Fibroblast of skin of left biceps (primary cell): ENCODE results near the gene S100A5.

Experiments used
- DNase-seq, 2 experiments: peaks; one replicate each; pipeline ENCODE4 v3.0.0-alpha.2; 2013; ENCODE audit warnings: low read depth in 2 of 2

Gene S100A5

GRCh38 chr1:153547560-153548551, 7.1 kb upstream of the S100A5 start:
- DNase-seq = no peak

- DNase-seq = no peak
Observed at GRCh38 chr1:153546796-153547559, 6.2 kb upstream of the S100A5 start.

GRCh38 chr1:153546371-153546770, 5.6 kb upstream of the S100A5 start:
- DNase-seq = no peak

GRCh38 chr1:153545067-153546055, 4.6 kb upstream of the S100A5 start, which contains the start of gene S100A4:
TSS of gene S100A4 (minus strand) at chr1:153545806. CDS start at chr1:153544794, 1,012 bp downstream.
- peak; percentile 84 to 87 for DNase-seq

DNA sequence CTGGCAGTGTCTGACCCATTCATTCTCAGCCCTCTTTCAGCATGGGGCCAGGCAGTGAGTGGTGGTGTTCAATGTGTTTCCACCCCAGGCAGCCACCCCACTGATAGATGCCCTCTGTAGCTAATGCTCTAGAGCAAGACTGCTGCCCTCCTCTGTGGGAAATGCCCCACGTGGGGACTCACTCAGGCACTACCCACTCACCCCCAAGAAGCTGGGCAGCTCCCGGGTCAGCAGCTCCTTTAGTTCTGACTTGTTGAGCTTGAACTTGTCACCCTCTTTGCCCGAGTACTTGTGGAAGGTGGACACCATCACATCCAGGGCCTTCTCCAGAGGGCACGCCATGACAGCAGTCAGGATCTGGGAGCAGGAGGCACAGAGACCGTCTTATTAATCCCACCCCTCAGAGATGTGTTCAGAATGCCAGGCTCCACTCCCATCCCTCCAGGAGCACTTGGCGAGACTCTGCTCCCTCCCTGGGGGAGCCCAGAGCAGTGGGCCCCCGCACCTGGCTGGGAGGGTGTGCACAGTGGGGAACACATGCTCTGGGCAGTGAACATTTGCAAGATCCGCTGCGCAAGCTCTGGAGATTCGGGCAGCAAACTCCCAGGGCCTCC, 3.8 kb upstream of the S100A5 start:
- DNase-seq = no peak

GRCh38 chr1:153543736-153544135, 3.0 kb upstream of the S100A5 start:
- no peak for DNase-seq

GRCh38 chr1:153542956-153543711, 2.4 kb upstream of the S100A5 start:
- no peak for DNase-seq

DNA sequence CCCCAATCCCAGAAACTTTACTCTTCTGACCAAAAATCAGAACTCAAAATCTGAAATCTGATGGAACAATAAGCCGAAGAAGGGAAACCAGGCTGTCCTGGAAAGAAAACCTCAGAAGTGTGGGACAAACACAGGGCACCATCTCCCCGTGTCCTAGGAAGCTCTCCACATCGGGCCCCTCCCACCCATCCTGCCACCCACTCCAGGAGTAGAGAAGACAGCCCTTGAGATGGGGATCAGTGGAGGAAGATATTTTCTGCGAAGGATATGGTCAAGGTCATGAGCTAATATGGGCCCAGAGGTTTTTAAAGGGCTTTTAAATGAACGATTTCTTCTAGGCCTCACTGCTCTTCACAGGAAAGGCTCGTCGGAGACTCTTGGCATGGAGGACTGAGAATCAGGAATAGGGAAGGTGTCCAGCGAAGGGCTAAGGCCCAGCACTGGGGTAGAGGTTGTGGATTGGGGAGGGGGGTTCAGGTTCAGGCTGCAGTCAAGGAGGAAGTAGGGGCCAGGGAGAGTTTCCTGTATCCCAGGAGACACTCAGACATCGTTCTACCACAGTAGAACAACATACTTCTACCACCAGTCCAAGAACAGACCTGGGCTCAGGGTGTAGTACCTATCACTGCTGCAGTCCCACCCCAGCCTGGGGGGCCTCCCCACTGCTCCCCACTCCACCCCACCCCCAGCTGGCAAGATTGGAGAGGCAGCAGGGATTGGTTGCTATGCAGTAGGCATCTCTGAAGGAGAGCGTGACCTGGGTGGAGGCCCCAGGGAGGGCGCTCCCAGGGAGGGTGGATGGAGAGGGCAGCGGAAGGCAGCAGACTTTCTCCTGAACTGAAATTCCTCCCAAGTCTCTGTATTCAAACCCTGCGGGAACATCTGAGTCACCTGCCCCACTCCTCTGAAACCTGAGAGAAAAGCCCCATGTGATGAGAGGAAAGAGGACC, 1.2 kb upstream of the S100A5 start:
- DNase-seq = no peak

GRCh38 chr1:153539395-153540093, 1.2 kb downstream of the S100A5 start:
- DNase-seq = no peak

DNA sequence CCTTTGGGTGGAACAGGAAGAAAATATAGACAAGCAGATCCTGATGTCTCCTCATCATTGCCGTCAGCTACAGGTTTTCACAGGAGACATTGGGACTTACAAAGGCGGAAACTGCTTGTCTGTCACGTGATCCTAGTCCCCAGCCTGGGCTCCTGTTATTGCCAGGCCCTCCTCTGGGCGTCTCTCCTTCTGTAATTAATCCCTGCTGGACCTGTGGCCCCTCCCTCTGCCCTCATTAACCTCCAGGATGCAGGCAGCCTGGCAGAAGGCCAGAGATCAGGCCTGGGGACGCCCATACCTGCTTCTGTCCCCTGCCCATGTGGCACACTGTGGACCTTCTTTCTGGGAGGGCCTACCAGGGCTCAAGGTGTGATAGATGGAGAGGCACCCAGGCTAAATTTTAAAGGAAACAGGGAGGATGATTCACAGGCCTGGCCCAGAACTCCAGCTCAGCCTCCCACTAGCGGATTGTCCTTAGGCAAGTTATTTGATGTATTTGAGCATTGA, 2.4 kb downstream of the S100A5 start:
- no peak for DNase-seq

DNA sequence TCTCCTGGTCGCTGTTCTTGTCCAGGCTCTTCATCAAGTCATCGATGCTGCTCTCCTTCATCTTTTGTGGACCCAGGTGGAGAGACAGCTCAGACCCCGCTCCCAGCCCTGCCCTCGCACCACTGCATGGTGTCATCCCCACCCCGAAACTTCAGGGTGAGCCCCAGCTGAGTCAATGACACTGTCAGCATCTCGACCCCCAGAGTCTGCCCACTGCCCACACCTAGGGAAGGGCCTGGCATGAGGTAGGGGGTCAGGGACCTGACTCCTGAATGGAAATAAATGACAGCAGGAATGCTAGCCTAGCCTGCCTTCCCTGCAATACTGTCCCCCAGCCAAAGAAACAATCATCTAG, 3.4 kb downstream of the S100A5 start:
- DNase-seq = no peak

- no peak for DNase-seq
Observed at GRCh38 chr1:153536671-153537375, 3.9 kb downstream of the S100A5 start.

- DNase-seq = peak in 1 of 2 experiments; percentile 50
Observed at GRCh38 chr1:153536012-153536670, 4.6 kb downstream of the S100A5 start.

GRCh38 chr1:153535242-153536011, 5.3 kb downstream of the S100A5 start, which contains the start of gene S100A6:
TSS of gene S100A6 (minus strand) at chr1:153535991. CDS start at chr1:153535339, 652 bp downstream.
- DNase-seq = no peak

DNA sequence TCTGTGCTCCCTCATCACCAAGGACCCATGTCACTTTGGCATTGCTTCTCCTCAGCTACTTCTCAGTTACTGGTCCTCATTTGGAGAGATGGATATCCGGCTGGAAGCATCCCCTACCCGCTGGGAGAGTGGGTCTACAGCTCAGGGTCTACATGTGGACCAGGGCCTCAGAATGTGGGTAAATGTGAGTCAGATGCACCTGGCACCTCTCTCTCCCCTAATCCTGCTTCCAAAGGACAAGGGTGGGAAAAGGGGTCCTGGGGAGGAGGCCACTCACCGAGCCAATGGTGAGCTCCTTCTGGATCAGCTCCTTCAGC, 5.9 kb downstream of the S100A5 start:
- no peak for DNase-seq

DNA sequence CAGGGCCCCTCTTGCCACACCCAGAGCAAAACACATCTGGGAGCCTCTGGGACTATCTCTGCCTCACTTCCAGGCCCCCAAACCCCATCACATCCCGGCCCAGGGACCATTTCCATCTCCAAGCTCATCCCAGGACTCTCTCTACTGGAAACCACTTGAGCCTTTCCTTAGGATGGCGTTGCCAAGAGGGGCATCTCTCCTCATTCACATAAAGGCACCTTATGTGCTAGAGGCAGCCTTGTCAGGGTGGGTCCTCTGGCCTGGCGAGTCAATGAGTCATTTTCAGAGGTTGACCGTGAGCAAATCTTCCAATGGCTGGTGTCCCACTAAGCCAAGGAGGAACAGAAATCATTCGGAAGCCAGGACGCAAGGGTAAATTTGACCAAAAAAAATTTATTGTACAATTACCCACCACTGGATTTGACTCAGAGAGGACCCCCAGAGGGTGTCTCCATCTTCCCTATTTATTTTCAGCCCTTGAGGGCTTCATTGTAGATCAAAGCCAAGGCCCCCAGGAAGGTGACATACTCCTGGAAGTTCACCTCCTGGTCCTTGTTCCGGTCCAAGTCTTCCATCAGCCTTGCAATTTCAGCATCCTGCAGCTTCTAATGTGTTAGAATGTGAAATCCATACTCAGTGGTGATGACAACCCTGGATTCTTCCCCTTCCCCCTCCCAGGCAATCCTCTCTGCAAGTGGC, 6.4 kb downstream of the S100A5 start:
- no peak for DNase-seq
